ES-I3 (cell line): ENCODE data around the gene GALNT6.
"Not testable (repeated sequence)": the region's sequence is repeated elsewhere in the genome, so short reads cannot be mapped to it uniquely, and the experiment has no call there.

ENCODE experiments used
- H3K36me3 ChIP-seq: 2 replicates; pipeline ENCODE4 v1.6.1; 2013; ENCODE audit warnings: mild to moderate bottlenecking, low read length, control low read depth, moderate library complexity; ENCODE audit not compliant: insufficient read depth
- H3K4me1 ChIP-seq: 2 replicates; pipeline ENCODE4 v1.6.1; 2013; ENCODE audit warnings: mild to moderate bottlenecking, control low read depth, low read length; ENCODE audit not compliant: insufficient read depth
- H3K9ac ChIP-seq: 2 replicates; pipeline ENCODE4 v1.6.1; 2013; ENCODE audit warnings: low read depth, mild to moderate bottlenecking, low read length, moderate library complexity
- H3K9me3 ChIP-seq: 2 replicates; pipeline ENCODE4 v1.6.1; 2013; ENCODE audit warnings: mild to moderate bottlenecking, low read length, moderate library complexity; ENCODE audit not compliant: control insufficient read depth, insufficient read depth

Gene GALNT6

GRCh38 chr12:51321882-51322281 is 69.3 kb downstream of the GALNT6 start:
- Histone ChIP-seq H3K9me3 (no peaks in the 10 kb centered on the region), H3K9ac (no peak overlapping the region), H3K4me1 (peaks cover 25% of the 10 kb centered on the region), H3K36me3 (no peaks in the 10 kb centered on the region)

DNA sequence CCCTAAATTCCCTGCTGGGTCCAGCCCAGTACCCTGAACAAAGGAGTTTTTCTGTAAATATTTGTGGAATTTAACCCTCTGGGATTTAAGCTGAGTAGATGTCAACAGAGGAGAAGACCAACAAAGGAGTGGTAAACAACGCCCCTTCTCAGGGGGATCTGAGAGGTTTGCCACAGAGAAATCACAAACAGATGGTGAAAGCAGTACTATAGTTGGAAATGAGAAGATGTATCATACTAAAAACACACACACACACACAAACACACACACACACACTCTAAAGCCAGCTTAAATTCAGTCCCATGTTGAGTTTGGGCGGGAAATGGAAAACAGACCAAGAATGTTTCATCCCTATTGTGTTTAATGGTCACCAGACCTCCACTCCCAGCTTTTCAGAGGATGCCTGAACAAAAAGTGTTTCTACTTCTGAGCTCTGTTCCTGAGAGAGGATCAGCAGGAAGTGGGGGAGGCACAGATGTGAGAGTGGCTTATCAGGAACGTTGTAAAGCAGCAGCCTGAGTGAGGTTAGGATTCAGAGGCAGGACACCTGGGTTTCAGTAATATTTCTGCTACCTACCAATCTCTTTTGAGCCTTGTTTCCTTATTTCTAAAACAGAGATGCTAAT is 70.4 kb downstream of the GALNT6 start:
- Histone ChIP-seq H3K4me1 (peaks cover 22% of the 10 kb centered on the region), H3K9me3 (no peaks in the 10 kb centered on the region), H3K9ac (no peak overlapping the region)

DNA sequence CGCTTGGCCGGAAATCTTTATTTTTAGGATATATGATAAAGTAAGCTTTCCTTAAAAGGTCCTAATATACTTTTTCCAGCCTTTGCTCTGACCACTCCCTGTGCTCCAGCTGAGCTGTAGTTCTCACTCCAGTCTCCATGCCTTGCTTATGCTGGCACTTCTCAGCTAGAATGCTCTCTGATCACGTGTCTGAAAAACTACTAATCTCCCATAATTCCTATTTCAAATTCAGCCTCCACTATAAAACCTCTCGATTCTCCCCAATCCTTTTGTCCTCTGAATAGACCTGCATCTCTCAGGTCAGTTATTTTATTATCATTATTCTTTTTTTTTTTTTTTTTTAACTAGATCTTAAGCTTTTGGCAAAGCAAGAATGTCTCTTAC is 70.9 kb downstream of the GALNT6 start:
- no peaks in the 10 kb centered on the region for H3K9me3 ChIP-seq
- H3K4me1 ChIP-seq: peaks cover 22% of the 10 kb centered on the region
- no peaks in the 10 kb centered on the region for H3K36me3 ChIP-seq
- H3K9ac ChIP-seq: no peak overlapping the region

More for the DNA sequence above, 70.4 kb downstream of the GALNT6 start:
- H3K36me3 ChIP-seq: no peaks in the 10 kb centered on the region

GRCh38 chr12:51318846-51319599 is 72.2 kb downstream of the GALNT6 start:
- Histone ChIP-seq H3K9ac (no peak overlapping the region), H3K36me3 (no peaks in the 10 kb centered on the region), H3K9me3 (no peaks in the 10 kb centered on the region), H3K4me1 (peaks cover 22% of the 10 kb centered on the region)

- H3K36me3 ChIP-seq, H3K9ac ChIP-seq, H3K9me3 ChIP-seq: not testable (repeated sequence)
- peaks cover 20% of the 10 kb centered on the region for H3K4me1 ChIP-seq
Measured at GRCh38 chr12:51318057-51318806, 73.0 kb downstream of the GALNT6 start.

- Histone ChIP-seq H3K9me3 (no peaks in the 10 kb centered on the region), H3K36me3 (no peaks in the 10 kb centered on the region), H3K9ac (no peak overlapping the region), H3K4me1 (no peaks in the 10 kb centered on the region)
Measured at GRCh38 chr12:51311389-51311788, 79.8 kb downstream of the GALNT6 start.

DNA sequence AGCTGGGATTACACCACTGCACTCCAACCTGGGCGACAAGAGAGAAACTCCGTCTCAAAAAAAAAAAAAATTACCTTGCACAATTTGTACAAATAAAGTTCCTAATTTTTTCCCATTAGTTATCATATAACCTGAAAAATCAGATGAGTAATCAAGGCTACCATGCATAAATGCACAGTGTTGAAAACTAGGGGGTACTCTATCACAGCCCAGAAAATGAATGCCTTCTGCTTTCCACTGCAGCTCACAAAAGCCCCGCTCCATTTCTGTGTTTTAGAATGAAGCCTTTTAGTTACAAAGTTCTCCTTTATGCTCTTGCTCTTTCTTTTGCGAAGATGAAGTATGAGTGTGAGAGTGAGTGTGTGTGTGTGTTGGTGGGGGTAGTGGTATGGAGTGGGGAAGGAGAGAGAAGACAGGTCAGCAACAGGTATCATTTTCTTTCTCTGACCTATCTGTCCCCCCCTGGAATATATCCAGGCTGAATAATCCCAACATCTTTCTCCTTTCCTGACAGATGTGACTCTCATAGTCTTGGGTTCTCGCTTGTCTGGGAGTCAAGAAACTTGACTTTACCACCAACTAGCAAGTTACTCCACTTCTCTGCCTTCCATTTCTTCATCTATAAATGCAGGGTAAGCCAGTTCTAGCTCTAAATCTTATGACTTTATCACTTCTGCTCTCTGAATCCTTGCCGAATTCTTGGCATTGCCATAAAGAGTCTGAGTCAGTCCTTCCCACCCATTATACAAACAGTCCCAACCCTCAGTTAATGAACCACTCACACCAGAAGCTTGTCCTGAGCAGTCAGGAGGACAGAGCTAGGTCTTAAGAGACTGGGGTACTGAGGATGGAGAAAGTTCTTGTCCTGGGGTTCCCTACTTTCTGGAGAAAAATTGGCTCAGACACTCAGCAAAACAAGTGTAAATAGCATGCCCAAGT is 83.3 kb downstream of the GALNT6 start:
- Histone ChIP-seq H3K9ac (no peak overlapping the region), H3K4me1 (no peaks in the 10 kb centered on the region), H3K36me3 (no peaks in the 10 kb centered on the region), H3K9me3 (no peaks in the 10 kb centered on the region)

DNA sequence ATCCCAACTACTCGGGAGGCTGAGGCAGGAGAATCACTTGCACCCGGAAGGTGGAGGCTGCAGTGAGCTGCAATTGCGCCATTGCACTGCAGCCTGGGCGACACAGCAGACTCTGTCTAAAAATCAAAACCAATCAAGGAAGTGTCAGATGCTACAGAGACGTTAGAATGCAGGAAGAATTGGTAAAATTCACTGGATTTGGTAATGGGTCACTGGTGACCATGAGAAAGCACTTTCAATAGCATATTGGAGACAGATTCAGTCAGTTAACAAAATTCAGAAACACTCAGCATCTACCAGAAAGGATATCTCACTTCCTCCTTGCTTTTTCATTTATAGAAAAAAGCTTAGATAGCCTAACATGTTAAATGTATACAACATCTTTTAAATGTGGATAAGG is 84.7 kb downstream of the GALNT6 start:
- Histone ChIP-seq H3K36me3 (no peaks in the 10 kb centered on the region), H3K9me3 (no peaks in the 10 kb centered on the region), H3K9ac (no peak overlapping the region), H3K4me1 (no peaks in the 10 kb centered on the region)
